OCI-M2 (cell line): Measurements from ENCODE around the gene PRSS22.

Experiments
- DNase-seq: peaks from one replicate; lab custom pipeline; 2025; ENCODE audit not compliant: unreplicated experiment; lab: John Stamatoyannopoulos, UW

The PRSS22 gene

GRCh38 chr16:2829501-2830354 lies 28.2 kb downstream of the PRSS22 start, which contains the start of gene ZG16B:
Gene ZG16B (plus strand): TSS chr16:2830303. CDS start chr16:2830442, 139 bp downstream.
- DNase-seq = no peak

DNA sequence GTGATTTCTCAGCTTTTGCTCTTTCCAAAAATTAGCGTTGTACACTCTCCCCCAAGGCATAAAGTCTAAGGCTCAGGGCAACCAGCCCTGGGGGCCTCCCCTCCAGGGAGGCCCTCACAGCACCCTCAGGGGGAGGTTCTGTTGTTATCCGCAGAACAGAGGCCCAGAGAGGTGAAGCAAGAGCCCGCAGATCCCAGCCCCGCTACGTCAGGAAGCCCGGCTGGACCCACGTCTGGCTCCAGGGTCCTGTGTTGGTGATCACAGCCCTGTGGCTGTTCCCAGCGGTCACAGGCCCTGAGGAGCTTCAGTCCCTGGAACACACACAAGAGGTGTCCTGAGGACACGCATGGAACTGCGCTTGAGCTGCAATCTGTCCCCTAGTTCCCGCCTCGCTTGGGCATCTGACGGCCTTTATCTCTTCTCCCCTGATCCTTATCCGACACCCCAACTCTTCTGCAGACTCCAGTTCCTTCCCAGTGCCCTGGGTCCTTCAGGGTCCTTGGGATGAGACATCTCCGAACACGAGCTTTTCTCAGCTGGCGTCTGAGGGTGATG lies 29.0 kb downstream of the PRSS22 start:
- DNase-seq = no peak

GRCh38 chr16:2828521-2828840 lies 29.5 kb downstream of the PRSS22 start:
- no peak for DNase-seq

DNA sequence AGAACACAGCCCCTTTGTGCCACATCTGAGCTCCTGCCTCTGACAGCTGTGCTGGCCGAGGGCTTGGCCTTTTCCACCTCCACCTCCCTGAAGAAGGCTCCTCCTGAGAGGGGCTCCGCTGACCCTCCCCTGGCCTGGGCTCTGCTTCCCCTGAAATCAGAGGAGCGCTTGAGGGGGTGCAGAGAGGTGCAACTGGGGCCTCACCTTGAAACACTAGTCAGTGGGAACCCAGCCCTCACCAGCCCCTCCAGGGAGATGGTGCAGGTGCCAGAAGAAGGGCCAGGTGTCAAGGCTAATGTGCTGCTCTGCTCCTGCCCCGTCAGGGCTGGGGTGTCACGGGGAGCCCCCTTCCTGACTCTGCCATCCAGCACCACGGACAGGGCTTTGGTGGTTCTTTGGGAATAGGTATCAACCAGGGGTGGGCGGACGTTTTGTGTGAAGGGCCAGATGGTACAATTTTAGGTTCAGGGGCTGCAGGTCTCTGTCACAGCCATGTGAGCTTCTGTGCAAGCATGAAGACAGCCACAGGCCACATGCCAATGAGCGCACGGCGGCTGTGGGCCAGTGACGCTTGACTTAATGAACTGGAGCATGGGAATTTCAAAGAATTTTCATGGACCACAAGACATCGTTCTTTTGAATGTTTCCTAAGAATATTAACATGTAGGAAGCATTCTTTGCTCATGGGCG lies 30.0 kb downstream of the PRSS22 start:
- DNase-seq = no peak

DNA sequence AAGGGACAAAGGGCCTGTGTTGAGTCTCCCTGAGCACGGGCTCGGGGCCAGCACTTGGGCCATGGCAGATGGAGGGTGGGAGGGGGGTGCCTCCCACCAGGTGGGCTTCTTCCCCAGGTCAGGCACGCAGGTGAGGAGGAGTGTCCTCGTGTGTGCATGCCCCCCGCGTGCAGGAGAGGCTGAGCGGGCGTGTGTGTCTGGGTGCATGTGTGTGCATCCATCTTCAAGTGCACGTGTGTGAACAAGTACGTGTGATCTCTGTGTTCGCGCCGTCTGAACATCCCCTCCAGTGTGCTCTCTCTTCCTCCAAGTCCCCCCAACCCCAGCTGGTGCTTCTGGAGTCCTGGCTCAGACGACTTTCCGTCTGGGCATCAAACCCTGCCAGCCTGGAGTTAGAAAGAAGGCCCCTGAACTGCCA lies 30.6 kb downstream of the PRSS22 start:
- no peak for DNase-seq

DNA sequence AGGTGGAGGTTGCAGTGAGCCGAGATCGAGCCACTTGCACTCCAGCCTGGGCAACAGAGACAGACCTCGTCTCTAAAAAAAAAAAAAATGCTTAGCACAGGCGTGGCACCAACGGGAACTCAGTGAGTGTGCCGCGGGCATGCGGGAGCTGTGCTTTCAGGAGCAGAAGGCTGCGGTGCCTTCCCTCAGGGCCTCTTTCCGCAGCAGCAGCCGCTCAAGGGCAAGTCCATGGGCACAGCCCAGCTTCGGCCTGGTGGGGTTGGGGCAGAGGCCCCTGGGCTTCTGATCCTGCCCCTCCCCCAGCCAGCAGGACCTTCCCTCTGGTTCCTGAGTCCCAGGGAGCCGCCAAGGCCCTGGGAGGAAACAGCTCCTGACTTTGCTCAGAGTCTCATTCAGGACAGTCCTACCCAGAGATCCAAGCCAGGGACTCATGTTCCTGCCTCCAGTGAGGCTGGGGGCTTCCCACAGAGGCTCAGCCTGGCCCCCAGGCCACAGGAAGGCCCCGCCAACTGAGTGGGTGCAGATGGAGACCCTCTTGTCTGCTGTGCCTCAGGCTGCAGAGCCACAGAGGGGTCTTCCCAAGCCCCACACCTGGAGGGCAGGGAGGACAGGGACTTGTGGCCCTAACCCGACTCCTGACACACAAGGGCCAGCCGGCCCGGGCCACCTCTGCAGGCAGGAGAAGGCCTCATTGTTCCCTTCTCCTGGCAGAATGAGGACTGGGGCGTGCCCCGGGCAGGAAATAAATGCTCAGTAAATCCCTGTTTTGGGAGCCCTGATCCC lies 31.2 kb downstream of the PRSS22 start:
- no peak for DNase-seq

DNA sequence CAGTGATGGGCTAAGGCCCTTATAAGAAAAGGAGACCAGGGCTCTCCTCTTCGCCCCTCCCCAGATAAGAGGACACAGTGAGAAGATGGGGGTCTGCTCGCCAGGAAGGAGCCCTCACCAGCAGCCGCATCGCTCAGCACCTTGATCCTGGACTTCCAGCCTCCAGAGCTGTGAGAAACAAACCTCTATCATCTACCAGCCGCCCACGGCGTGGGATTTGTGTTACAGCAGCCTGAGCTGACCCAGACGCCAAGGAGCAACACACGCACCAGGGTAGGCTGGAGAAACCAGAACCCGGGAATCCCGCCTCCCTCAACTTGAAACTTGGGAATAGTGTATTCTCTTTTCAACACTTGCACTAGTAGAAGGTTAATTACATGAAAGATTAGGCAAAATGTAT lies 32.1 kb downstream of the PRSS22 start:
- no peak for DNase-seq

DNA sequence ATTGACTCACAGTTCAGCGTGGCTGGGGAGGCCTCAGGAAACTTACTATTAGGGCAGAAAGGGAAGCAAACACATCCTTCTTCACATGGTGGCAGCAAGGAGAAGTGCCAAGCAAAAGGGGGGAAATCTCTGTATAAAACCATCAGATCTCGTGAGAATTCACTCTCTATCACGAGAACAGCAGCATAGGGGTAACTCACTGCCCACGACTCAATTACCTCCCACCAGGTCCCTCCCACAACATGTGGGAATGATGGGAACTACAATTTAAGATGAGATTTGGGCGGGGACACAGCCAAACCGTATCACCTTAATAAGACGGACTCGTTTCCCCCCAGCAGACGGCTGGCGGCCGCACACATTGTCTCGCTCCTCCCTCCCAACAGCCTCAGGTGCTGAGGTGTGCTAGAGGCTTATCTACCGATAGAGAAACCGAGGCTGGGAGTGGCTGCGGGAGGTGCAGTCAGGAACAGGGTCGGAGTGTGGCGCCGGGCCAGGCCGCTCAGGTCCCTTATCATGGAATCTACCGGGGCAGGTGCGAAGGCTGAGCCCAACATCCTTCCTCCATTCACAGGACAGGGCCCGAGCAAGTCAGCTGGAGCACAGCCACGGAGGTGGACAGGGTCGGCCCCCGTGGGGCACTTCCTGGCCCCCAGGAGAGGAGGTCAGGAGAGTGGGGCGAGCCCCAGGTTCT lies 32.8 kb downstream of the PRSS22 start:
- DNase-seq = no peak

- DNase-seq = no peak
Measured at GRCh38 chr16:2824626-2825025, 33.3 kb downstream of the PRSS22 start.

- DNase-seq = no peak
Measured at GRCh38 chr16:2822496-2822895, 35.5 kb downstream of the PRSS22 start.

GRCh38 chr16:2822158-2822495 lies 35.8 kb downstream of the PRSS22 start:
- DNase-seq = no peak

DNA sequence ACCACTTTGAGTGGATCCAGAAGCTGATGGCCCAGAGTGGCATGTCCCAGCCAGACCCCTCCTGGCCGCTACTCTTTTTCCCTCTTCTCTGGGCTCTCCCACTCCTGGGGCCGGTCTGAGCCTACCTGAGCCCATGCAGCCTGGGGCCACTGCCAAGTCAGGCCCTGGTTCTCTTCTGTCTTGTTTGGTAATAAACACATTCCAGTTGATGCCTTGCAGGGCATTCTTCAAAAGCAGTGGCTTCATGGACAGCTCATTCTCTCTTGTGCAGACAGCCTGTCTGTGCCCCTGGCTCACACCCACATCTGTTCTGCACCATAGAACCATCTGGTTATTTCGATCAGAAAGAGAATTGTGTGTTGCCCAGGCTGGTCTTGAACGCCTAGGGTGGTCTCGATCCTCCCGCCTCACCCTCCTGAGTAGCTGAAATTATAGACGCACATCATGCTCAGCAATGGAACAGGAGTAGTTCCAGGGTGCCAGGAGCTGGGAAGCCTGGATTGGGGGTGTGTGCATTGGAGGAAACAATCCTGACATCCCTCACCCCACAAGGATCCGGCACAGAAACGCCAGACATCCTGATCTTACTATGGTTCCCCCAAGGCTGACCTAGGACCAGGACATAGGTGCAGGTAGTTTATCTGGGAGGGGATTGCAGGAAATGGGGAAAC lies 36.3 kb downstream of the PRSS22 start:
- no peak for DNase-seq

DNA sequence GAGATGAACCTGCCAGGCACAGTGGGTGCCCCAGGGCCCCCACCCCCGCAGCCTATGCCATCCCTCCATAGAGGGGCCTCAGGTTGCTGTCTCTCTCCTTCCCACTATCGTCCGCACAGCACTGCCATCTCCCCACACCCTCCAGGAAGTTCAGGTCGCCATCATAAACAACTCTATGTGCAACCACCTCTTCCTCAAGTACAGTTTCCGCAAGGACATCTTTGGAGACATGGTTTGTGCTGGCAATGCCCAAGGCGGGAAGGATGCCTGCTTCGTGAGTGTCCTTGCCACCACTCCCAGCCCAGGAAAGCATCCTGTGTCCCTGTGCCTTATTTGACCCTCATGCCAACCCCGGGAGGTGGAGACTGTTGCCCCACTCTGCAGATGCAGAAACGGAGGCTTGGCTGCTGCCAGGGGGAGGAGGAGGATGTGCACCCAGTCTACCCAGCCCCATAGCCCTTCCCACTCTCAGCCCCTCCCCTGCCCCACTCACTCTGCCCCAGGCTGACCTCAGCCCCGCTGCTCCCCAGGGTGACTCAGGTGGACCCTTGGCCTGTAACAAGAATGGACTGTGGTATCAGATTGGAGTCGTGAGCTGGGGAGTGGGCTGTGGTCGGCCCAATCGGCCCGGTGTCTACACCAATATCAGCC lies 37.0 kb downstream of the PRSS22 start:
- no peak for DNase-seq

DNA sequence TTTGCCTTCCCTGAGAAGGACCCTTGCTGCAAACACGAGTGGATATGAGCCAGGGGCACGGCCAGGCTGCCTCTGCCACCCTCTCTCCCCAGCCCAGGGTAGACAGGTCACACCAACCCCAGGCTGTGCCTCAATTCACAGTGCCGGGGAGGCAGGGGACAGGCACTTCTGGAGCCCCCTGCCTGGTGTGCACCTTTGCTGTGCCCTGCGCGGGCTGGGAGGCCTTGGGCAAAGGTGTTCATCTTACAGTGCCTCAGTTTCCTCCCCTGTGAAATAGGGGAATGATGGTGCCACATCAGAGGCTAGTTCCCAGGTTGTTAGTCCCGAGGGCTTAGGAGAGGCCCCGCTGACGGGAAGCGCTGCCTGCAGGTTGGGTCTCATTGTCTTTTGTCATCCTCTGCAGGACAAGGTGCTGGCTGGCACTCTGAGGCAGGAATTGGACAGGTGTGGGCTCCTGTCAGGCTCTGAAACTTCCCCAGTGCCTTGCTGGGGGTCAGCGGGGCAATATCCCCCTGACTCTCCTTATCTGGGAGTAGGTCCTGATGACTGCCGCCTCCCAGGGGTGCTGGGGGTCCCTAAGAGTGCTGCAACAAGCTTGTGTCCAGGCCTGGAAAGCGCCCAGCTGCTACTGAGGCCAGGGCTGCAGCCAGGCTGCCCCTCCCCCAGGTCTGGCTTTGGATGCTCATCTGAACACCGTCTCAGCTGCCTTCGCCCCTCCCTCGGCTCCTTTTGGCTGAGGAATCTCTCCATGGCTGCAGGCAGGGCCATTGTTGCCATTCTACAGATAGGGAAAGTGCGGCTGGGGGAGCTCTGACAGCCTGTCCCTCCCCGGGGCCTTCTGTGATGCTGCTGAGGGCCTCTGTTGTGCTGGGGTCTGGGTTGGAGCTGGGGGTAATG lies 37.8 kb downstream of the PRSS22 start:
- DNase-seq = no peak

- no peak for DNase-seq
Measured at GRCh38 chr16:2819179-2819938, 38.6 kb downstream of the PRSS22 start.

GRCh38 chr16:2818272-2818876 lies 39.6 kb downstream of the PRSS22 start:
- no peak for DNase-seq

GRCh38 chr16:2817340-2818271 lies 40.4 kb downstream of the PRSS22 start:
- DNase-seq = no peak
